ENCODE data around the gene DLG4.

- TF ChIP-seq CTCF (IDR thresholded peaks at IDR 0.05) (no peak), POLR2A (IDR thresholded peaks at IDR 0.05) (no peak)
Observed at GRCh38 chr17:7226721-7227710, 7.4 kb upstream of the DLG4 start.
